Esophagus muscularis mucosa (tissue), 4 donors: Measurements from ENCODE around the gene RAVER2. TPM values are rescaled to one million over a fixed set of nuclear protein-coding genes. Genes with fewer than 3 reads are reported as not detected.

Experiments used
- DNase-seq: peaks from one replicate; pipeline ENCODE4 v3.0.0-alpha.2; 2017; ENCODE audit errors: extremely low spot score
- H3K27ac ChIP-seq, 4 donors: fragments of 200-600 bp; sonication (generic); replicated peaks in 1 of 4; 1 replicate in 3 of 4; 2 replicates in 1 of 4; pipeline ENCODE4 v1.5.1; 2016 to 2019; ENCODE audit warnings: mild to moderate bottlenecking in 1 of 4
- H3K27me3 ChIP-seq, 4 donors: fragments of 200-600 bp; sonication (generic); one replicate each; pipeline versions ENCODE4 v1.5.1 to v1.6.0; 2016 to 2019
- H3K36me3 ChIP-seq, 4 donors: fragments of 200-600 bp; sonication (generic); one replicate each; pipeline ENCODE4 v1.5.1; 2016 to 2019
- H3K4me1 ChIP-seq, 4 donors: fragments of 200-600 bp; sonication (generic); one replicate each; pipeline ENCODE4 v1.5.1; 2016 to 2019
- H3K4me3 ChIP-seq, 4 donors: fragments of 200-600 bp; sonication (generic); 1 replicate in 2 of 4; 2 replicates in 2 of 4; pipeline ENCODE4 v1.5.1; 2016 to 2019; ENCODE audit warnings: mild to moderate bottlenecking in 4 of 4, moderate library complexity in 1 of 4
- H3K9me3 ChIP-seq, 4 donors: fragments of 200-600 bp; sonication (generic); 1 replicate in 3 of 4; 2 replicates in 1 of 4; pipeline ENCODE4 v1.5.1; 2016 to 2019
- CTCF ChIP-seq, 3 experiments: fragments of 200-600 bp in 2 of 3; fragments of 450-650 bp in 1 of 3; sonication (generic) in 2 of 3; IDR thresholded peaks; one replicate each; pipeline ENCODE4 v1.5.1; 2017 to 2019; ENCODE audit warnings: antibody characterized with exemption in 3 of 3, mild to moderate bottlenecking in 2 of 3, moderate library complexity in 1 of 3
- EP300 ChIP-seq: sonication (generic); formaldehyde crosslinking; IDR thresholded peaks from one replicate; pipeline ENCODE4 v1.6.1; 2017; ENCODE audit warnings: antibody characterized with exemption
- POLR2A ChIP-seq: fragments of 450-650 bp; IDR thresholded peaks from one replicate; pipeline ENCODE4 v1.6.1; 2017; ENCODE audit warnings: antibody characterized with exemption, moderate library complexity, mild to moderate bottlenecking, low read depth
- POLR2AphosphoS5 ChIP-seq, 2 donors: sonication (generic); formaldehyde crosslinking; IDR thresholded peaks; one replicate each; pipeline ENCODE4 v1.6.1; 2017; ENCODE audit warnings: antibody characterized with exemption in 2 of 2
- WGBS: methylation state at CpG from one replicate; pipeline ENCODE4 v1.1.5; 2018; 5-methylcytosine and 5-hydroxymethylcytosine counted together
- intact Hi-C: fragments of 100-400 bp; cut with DNase I; formaldehyde crosslinking; loops from one replicate; pipeline ENCODE4 v1.15.1; 2023
- total RNA-seq, 4 donors: library from RNA; depleted of rRNA; stranded (reverse); fragments of >200 nt; gene quantifications; one replicate each; pipeline versions ENCODE4 v1.1.0 to v1.2.1, GENCODE V29; 2016

Gene RAVER2
- total RNA-seq, 4 donors from 2014 or later: 17.9 to 30.2 (median 22.4) TPM

GRCh38 chr1:64866689-64867088, 121.8 kb downstream of the RAVER2 start:
- TF ChIP-seq CTCF (IDR thresholded peaks at IDR 0.05): no peak
- no peak for DNase-seq
- Histone ChIP-seq H3K9me3 (no peaks in the 10 kb centered on the region), H3K27me3 (no peaks in the 10 kb centered on the region), H3K36me3 (peaks cover 7 to 85% (median 68%) of the 10 kb centered on the region in 4 donors), H3K4me3 (no peak overlapping the region), H3K27ac (no peak overlapping the region), H3K4me1 (peaks cover 0 to 10% (median 2%) of the 10 kb centered on the region in 4 donors)
- 89% methylated on average over 10 of the region's 10 CpGs for WGBS
- intact Hi-C loops: loop anchor here (10.0 kb wide), 1 partner anchor 208 kb away; no protein-coding TSS in a partner anchor

GRCh38 chr1:64867266-64867665, 122.4 kb downstream of the RAVER2 start:
- intact Hi-C loops: loop anchor here (10.0 kb wide), 1 partner anchor 208 kb away; no protein-coding TSS in a partner anchor
- H3K4me1 ChIP-seq: peaks cover 0 to 10% (median 1%) of the 10 kb centered on the region in 4 donors
- H3K4me3 ChIP-seq: no peak overlapping the region
- H3K9me3 ChIP-seq: no peaks in the 10 kb centered on the region
- DNase-seq: no peak
- no peak overlapping the region for H3K27ac ChIP-seq
- TF ChIP-seq EP300 (no peak), POLR2A (no peak)
- peaks cover 8 to 85% (median 69%) of the 10 kb centered on the region in 4 donors for H3K36me3 ChIP-seq
- WGBS: 92% methylated on average over 1 of the region's 1 CpG
- H3K27me3 ChIP-seq: no peaks in the 10 kb centered on the region

GRCh38 chr1:64871256-64871655, 126.4 kb downstream of the RAVER2 start:
- Histone ChIP-seq H3K9me3 (no peaks in the 10 kb centered on the region), H3K4me3 (no peak overlapping the region), H3K4me1 (peaks cover 0 to 7% (median 0%) of the 10 kb centered on the region in 4 donors), H3K36me3 (peaks cover 36 to 95% (median 82%) of the 10 kb centered on the region in 4 donors), H3K27ac (no peak overlapping the region), H3K27me3 (no peaks in the 10 kb centered on the region)
- no peak for DNase-seq
- TF ChIP-seq POLR2AphosphoS5 (IDR thresholded peaks at IDR 0.05) (no peak), CTCF (IDR thresholded peaks at IDR 0.05) (no peak), EP300 (no peak), POLR2A (no peak)
- intact Hi-C loops: no loop called here
- WGBS: 90% methylated on average over 8 of the region's 8 CpGs

- H3K27ac ChIP-seq: no peak overlapping the region
- no peak for DNase-seq
- H3K36me3 ChIP-seq: peaks cover 33 to 95% (median 82%) of the 10 kb centered on the region in 4 donors
- no peaks in the 10 kb centered on the region for H3K27me3 ChIP-seq
- WGBS: 94% methylated on average over 1 of the region's 1 CpG
- intact Hi-C loops: no loop called here
- H3K4me3 ChIP-seq: no peak overlapping the region
- no peaks in the 10 kb centered on the region for H3K9me3 ChIP-seq
- TF ChIP-seq POLR2A (no peak), EP300 (no peak), POLR2AphosphoS5 (IDR thresholded peaks at IDR 0.05) (no peak), CTCF (IDR thresholded peaks at IDR 0.05) (no peak)
- H3K4me1 ChIP-seq: peaks cover 0 to 7% (median 0%) of the 10 kb centered on the region in 4 donors
Measured at GRCh38 chr1:64872067-64872466, 127.2 kb downstream of the RAVER2 start.

- H3K9me3 ChIP-seq: no peaks in the 10 kb centered on the region
- H3K36me3 ChIP-seq: peaks cover 28 to 92% (median 80%) of the 10 kb centered on the region in 4 donors
- H3K27ac ChIP-seq: no peak overlapping the region
- intact Hi-C loops: no loop called here
- TF ChIP-seq POLR2AphosphoS5 (IDR thresholded peaks at IDR 0.05): no peak
- TF ChIP-seq CTCF (IDR thresholded peaks at IDR 0.05): no peak
- TF ChIP-seq EP300: no peak
- TF ChIP-seq POLR2A: no peak
- no peak overlapping the region for H3K4me3 ChIP-seq
- H3K4me1 ChIP-seq: peaks cover 0 to 7% (median 0%) of the 10 kb centered on the region in 4 donors
- H3K27me3 ChIP-seq: no peaks in the 10 kb centered on the region
- 95% methylated on average over 9 of the region's 9 CpGs for WGBS
- DNase-seq: no peak
Measured at GRCh38 chr1:64873576-64873975, 128.7 kb downstream of the RAVER2 start.
